K562 (cell line): ENCODE measurements around the gene OR8S1.

Source experiments
- HNRNPL ChIP-seq: fragments of 200-400 bp; formaldehyde crosslinking; IDR thresholded peaks from 2 replicates; pipeline ENCODE4 v1.6.1; 2017; ENCODE audit warnings: low read depth, mild to moderate bottlenecking, low read length
- POLR2A ChIP-seq: fragments of 450-650 bp; conservative IDR thresholded peaks from 2 replicates; pipeline ENCODE4 v1.6.1; 2016
- ZNF431 ChIP-seq: sonication (generic); formaldehyde crosslinking; IDR thresholded peaks from 2 replicates; pipeline ENCODE4 v1.8.0; 2022; ENCODE audit warnings: mild to moderate bottlenecking, missing genetic modification reagents
- ZZZ3 ChIP-seq: fragments of 450-650 bp; IDR thresholded peaks from 2 replicates; pipeline ENCODE4 v1.6.1; 2016; ENCODE audit warnings: antibody characterized with exemption, mild to moderate bottlenecking, moderate library complexity
- TF ChIP-seq, protein P1 (sequence below): fragments of 250-450 bp; sonication (Bioruptor Pico); IDR thresholded peaks from 2 replicates; pipeline ENCODE4 v1.5.0; 2021; ENCODE audit warnings: mild to moderate bottlenecking, moderate library complexity
- TF ChIP-seq, protein P2 (sequence below): fragments of 450-650 bp; formaldehyde crosslinking; IDR thresholded peaks from 2 replicates; pipeline ENCODE4 v1.4.0; 2022; ENCODE audit warnings: missing genetic modification characterization
- TF ChIP-seq, protein P3 (sequence below), 3 experiments: IDR thresholded peaks in 2 of 3; conservative IDR thresholded peaks in 1 of 3; 2 replicates each; pipeline ENCODE4 v1.5.1; 2011 to 2012; ENCODE audit warnings: low read length in 3 of 3, mild to moderate bottlenecking in 3 of 3, control low read depth in 2 of 3, improper control_type of control experiment in 1 of 3, inconsistent platforms in 1 of 3, low read depth in 1 of 3, mixed read lengths in 1 of 3, moderate library complexity in 1 of 3; ENCODE audit not compliant: insufficient read depth in 2 of 3
- TF ChIP-seq, protein P4 (sequence below), 2 experiments: fragments of 450-650 bp in 1 of 2; sonication (generic) in 1 of 2; formaldehyde crosslinking in 1 of 2; IDR thresholded peaks in 1 of 2; conservative IDR thresholded peaks in 1 of 2; 2 replicates each; pipeline versions ENCODE4 v1.6.1 to v1.8.1; 2016 to 2023; ENCODE audit warnings: mild to moderate bottlenecking in 2 of 2, moderate library complexity in 2 of 2, inconsistent platforms in 1 of 2, missing genetic modification reagents in 1 of 2

DNA sequence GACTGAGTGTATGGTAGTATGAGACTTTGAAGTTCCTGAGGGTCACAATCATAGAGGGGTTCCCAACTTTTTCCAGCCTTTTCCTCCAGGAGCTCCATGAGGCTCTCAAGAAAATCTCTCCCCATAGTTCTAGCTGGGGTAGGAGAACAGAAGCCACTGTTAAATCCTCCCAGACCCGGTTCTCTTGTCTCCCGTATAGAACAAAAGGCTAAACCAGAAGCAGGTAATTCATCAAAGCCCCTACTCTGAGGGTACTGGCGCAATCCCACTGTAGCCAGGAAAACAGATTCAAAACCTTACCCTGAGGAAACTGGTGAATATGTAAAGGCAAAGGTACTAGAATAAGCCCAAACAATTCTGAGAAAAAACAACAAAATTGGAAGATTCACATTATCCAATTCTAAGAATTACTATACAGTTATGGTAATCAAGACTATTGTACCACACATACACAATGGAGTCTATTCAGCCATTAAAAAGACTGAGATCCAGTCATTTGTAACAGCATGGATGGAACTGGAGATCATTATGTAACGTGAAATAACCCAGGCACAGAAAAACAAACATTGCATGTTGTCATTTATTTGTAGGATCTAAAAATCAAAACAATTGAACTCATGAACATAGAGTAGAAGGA lies 20.5 kb downstream of the OR8S1 start:
- TF ChIP-seq ZZZ3 (no peak), POLR2A (no peak), ZNF431 (CRISPR knock-in tag) (no peak), HNRNPL (no peak)
- TF ChIP-seq, protein P1, sequence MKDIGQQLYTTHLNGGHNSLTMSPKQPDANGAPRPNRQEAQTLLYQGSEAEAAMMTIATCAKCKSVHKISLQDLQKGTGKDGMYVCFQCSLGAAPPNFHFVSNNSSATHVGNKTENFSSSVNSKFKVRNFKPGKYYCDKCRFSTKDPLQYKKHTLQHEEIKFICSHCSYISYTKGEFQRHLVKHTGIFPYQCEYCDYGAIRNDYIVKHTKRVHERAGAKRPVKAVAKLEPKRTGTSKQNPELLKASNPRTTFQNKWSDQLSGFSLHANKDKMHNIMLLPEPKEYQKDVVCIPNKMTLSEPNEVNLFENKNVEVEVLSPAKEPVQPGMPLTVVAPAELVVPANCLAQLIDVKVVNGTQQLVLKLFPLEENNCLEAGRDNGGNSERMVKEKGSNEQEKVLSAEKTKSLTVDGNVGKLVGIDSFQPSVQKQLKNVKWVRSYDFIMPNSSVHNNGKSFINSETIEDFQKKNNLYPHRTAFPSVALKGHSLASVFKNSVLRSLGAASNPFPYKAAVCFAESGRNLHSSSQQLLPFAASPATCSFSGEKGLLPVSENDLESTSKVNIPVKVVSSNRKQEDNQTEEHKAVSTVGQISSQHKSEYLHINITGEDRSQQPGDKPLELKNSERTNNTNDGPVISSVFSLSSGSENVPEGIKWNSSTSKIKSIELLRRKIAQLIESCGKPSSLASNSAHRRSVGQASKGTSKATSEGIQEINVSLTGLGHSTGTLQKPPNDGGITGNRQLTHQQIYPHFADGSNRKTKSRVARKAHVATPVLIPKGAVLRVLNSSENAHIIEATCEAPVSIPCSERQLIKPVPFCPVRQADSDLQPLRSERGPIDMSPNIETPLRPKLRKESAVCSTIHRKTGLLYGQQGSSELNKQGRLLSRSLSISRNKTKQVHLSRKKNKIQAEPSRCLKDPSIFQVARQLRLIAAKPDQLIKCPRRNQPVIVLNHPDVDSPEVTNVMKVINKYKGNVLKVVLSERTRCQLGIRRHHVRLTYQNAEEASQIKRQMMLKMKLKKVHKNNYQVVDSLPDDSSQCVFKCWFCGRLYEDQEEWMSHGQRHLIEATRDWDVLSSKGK (CRISPR knock-in tag): no peak
- TF ChIP-seq, protein P2, sequence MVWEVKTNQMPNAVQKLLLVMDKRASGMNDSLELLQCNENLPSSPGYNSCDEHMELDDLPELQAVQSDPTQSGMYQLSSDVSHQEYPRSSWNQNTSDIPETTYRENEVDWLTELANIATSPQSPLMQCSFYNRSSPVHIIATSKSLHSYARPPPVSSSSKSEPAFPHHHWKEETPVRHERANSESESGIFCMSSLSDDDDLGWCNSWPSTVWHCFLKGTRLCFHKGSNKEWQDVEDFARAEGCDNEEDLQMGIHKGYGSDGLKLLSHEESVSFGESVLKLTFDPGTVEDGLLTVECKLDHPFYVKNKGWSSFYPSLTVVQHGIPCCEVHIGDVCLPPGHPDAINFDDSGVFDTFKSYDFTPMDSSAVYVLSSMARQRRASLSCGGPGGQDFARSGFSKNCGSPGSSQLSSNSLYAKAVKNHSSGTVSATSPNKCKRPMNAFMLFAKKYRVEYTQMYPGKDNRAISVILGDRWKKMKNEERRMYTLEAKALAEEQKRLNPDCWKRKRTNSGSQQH: no peak
- TF ChIP-seq, protein P3, sequence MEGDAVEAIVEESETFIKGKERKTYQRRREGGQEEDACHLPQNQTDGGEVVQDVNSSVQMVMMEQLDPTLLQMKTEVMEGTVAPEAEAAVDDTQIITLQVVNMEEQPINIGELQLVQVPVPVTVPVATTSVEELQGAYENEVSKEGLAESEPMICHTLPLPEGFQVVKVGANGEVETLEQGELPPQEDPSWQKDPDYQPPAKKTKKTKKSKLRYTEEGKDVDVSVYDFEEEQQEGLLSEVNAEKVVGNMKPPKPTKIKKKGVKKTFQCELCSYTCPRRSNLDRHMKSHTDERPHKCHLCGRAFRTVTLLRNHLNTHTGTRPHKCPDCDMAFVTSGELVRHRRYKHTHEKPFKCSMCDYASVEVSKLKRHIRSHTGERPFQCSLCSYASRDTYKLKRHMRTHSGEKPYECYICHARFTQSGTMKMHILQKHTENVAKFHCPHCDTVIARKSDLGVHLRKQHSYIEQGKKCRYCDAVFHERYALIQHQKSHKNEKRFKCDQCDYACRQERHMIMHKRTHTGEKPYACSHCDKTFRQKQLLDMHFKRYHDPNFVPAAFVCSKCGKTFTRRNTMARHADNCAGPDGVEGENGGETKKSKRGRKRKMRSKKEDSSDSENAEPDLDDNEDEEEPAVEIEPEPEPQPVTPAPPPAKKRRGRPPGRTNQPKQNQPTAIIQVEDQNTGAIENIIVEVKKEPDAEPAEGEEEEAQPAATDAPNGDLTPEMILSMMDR (IDR thresholded peaks at IDR 0.05 in 2 of 3, conservative IDR thresholded peaks at IDR 0.05 in 1 of 3; ENCODE audit: insufficient read depth in 2 of 3, low read depth in 1 of 3, low read length in 3 of 3): no peak
- TF ChIP-seq, protein P4, sequence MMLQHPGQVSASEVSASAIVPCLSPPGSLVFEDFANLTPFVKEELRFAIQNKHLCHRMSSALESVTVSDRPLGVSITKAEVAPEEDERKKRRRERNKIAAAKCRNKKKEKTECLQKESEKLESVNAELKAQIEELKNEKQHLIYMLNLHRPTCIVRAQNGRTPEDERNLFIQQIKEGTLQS (IDR thresholded peaks at IDR 0.05): no peak
- TF ChIP-seq, protein P4 (CRISPR knock-in tag; conservative IDR thresholded peaks at IDR 0.05): no peak
